Gastrocnemius medialis (tissue), 4 donors: Measurements from ENCODE around the gene SOS2. TPM values are rescaled to one million over a fixed set of nuclear protein-coding genes. Genes with fewer than 3 reads are reported as not detected.

Experiments used
- ATAC-seq, 2 donors: fragments of 150-250 bp; one replicate each; pipeline ENCODE4 v1.9.1; 2016
- DNase-seq, 2 donors: peaks; one replicate each; pipeline ENCODE4 v3.0.0-alpha.2; 2019
- H3K27ac ChIP-seq, 4 donors: fragments of 200-600 bp; sonication (generic); 1 replicate in 1 of 4; 2 replicates in 3 of 4; pipeline ENCODE4 v1.5.1; 2016 to 2018; ENCODE audit warnings: mild to moderate bottlenecking in 2 of 4, moderate library complexity in 1 of 4
- H3K27me3 ChIP-seq, 3 donors: fragments of 200-600 bp; sonication (generic) in 2 of 3; 1 replicate in 1 of 3; 2 replicates in 2 of 3; pipeline versions ENCODE4 v1.5.1 to v1.6.0; 2016 to 2019; ENCODE audit warnings: mild to moderate bottlenecking in 1 of 3, moderate library complexity in 1 of 3
- H3K36me3 ChIP-seq, 2 donors: fragments of 200-600 bp; sonication (generic) in 1 of 2; one replicate each; pipeline ENCODE4 v1.5.1; 2017 to 2018
- H3K4me1 ChIP-seq, 2 donors: fragments of 200-600 bp; sonication (generic) in 1 of 2; one replicate each; pipeline ENCODE4 v1.5.1; 2016 to 2017; ENCODE audit warnings: mild to moderate bottlenecking in 2 of 2
- H3K4me3 ChIP-seq, 4 donors: fragments of 200-600 bp; sonication (generic) in 3 of 4; 1 replicate in 1 of 4; 2 replicates in 3 of 4; pipeline ENCODE4 v1.5.1; 2016 to 2019; ENCODE audit warnings: mild to moderate bottlenecking in 2 of 4
- H3K9me3 ChIP-seq, 3 donors: fragments of 200-600 bp; sonication (generic) in 2 of 3; 1 replicate in 1 of 3; 2 replicates in 2 of 3; pipeline ENCODE4 v1.5.1; 2016 to 2019
- POLR2A ChIP-seq, 2 donors: fragments of 450-650 bp; IDR thresholded peaks; one replicate each; pipeline ENCODE4 v1.6.1; 2017; ENCODE audit warnings: antibody characterized with exemption in 2 of 2, mild to moderate bottlenecking in 2 of 2, moderate library complexity in 2 of 2
- in situ Hi-C, 4 donors: fragments of 200-750 bp; cut with MboI; loops; one replicate each; pipeline versions ENCODE4 v1.15.0 to v1.8.0; 2017; ENCODE audit warnings: low sequenced_read_pairs in 4 of 4
- intact Hi-C: fragments of 100-400 bp; cut with DNase I; formaldehyde crosslinking; loops from one replicate; pipeline ENCODE4 v1.15.1; 2023; ENCODE audit warnings: low total_unique reads
- total RNA-seq, 4 donors: library from RNA; depleted of rRNA; stranded (reverse); fragments of >200 nt; gene quantifications; one replicate each; pipeline versions ENCODE4 v1.1.0 to v1.2.3, GENCODE V29; 2016
- TF ChIP-seq, protein P1 (sequence below), 5 experiments: fragments of 450-650 bp in 3 of 5; fragments of 200-600 bp in 2 of 5; sonication (generic) in 2 of 5; IDR thresholded peaks in 4 of 5; conservative IDR thresholded peaks in 1 of 5; 1 replicate in 4 of 5; 2 replicates in 1 of 5; pipeline ENCODE4 v1.5.1; 2016 to 2019; ENCODE audit warnings: antibody characterized with exemption in 5 of 5, mild to moderate bottlenecking in 3 of 5, moderate library complexity in 3 of 5

SOS2 gene
- total RNA-seq, 4 donors from 2014 or later: 46.5 to 81.2 (median 52.3) TPM

- Histone ChIP-seq H3K36me3 (no peaks in the 10 kb centered on the region), H3K9me3 (no peaks in the 10 kb centered on the region), H3K4me3 (no peak overlapping the region), H3K27me3 (no peaks in the 10 kb centered on the region), H3K4me1 (no peaks in the 10 kb centered on the region), H3K27ac (no peak overlapping the region)
- TF ChIP-seq POLR2A (IDR thresholded peaks at IDR 0.05): no peak
- TF ChIP-seq, protein P1, sequence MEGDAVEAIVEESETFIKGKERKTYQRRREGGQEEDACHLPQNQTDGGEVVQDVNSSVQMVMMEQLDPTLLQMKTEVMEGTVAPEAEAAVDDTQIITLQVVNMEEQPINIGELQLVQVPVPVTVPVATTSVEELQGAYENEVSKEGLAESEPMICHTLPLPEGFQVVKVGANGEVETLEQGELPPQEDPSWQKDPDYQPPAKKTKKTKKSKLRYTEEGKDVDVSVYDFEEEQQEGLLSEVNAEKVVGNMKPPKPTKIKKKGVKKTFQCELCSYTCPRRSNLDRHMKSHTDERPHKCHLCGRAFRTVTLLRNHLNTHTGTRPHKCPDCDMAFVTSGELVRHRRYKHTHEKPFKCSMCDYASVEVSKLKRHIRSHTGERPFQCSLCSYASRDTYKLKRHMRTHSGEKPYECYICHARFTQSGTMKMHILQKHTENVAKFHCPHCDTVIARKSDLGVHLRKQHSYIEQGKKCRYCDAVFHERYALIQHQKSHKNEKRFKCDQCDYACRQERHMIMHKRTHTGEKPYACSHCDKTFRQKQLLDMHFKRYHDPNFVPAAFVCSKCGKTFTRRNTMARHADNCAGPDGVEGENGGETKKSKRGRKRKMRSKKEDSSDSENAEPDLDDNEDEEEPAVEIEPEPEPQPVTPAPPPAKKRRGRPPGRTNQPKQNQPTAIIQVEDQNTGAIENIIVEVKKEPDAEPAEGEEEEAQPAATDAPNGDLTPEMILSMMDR (IDR thresholded peaks at IDR 0.05 in 4 of 5, conservative IDR thresholded peaks at IDR 0.05 in 1 of 5): no peak
- no peak for ATAC-seq
- DNase-seq: no peak
- intact Hi-C loops (no loop called here), in situ Hi-C loops (no loop called here)
Measured at GRCh38 chr14:50086321-50086711, 145.1 kb downstream of the SOS2 start.

DNA sequence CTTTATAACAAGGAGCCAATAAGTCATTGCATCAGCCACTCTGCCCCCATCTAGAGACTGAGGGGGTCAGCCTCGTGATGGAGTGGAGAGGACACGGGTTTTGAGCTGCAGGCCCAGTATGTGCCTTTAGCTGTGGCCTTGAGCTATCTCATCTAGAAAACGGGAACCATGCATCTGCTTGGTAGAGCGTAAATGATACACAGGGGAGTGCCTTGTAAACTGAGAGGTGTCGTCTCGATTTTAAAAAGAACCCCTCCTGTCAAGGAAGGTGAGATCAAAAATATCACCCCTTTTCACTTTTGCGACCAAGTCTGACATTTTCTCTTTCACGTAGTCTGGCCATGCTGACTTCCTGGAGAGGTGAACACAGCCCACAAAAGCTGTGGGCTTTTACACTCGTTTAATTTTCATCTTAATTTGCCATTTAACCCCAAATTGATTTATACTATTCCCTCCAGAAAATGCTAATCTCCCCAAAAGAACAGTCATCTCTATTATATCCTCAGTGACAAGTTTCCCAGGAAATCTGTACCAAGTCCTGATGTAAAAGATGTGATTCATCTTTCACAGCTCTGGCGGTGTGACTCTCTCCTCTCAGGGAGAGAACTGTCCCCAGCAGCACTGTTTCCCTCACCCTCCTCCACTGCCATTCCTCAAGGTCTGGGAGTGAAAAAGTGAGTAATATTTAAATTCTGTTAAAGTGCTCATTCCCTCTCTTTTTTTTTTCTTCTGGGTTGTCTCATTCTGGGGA, 145.6 kb downstream of the SOS2 start:
- H3K9me3 ChIP-seq: no peaks in the 10 kb centered on the region
- H3K27ac ChIP-seq: no peak overlapping the region
- ATAC-seq (no peak), DNase-seq (no peak)
- in situ Hi-C loops: no loop called here
- H3K4me1 ChIP-seq: no peaks in the 10 kb centered on the region
- no peak for TF ChIP-seq POLR2A (IDR thresholded peaks at IDR 0.05)
- H3K4me3 ChIP-seq: no peak overlapping the region
- no peaks in the 10 kb centered on the region for H3K27me3 ChIP-seq
- intact Hi-C loops: no loop called here
- no peaks in the 10 kb centered on the region for H3K36me3 ChIP-seq

- intact Hi-C loops (no loop called here), in situ Hi-C loops (no loop called here)
- Histone ChIP-seq H3K9me3 (no peaks in the 10 kb centered on the region), H3K4me1 (no peaks in the 10 kb centered on the region), H3K27me3 (no peaks in the 10 kb centered on the region), H3K36me3 (no peaks in the 10 kb centered on the region), H3K27ac (no peak overlapping the region), H3K4me3 (no peak overlapping the region)
- no peak for TF ChIP-seq POLR2A (IDR thresholded peaks at IDR 0.05)
- TF ChIP-seq, protein P1 (IDR thresholded peaks at IDR 0.05 in 4 of 5, conservative IDR thresholded peaks at IDR 0.05 in 1 of 5): no peak
- ATAC-seq (no peak), DNase-seq (no peak)
Measured at GRCh38 chr14:50084666-50085065, 146.7 kb downstream of the SOS2 start.

- Histone ChIP-seq H3K27me3 (no peaks in the 10 kb centered on the region), H3K4me3 (no peak overlapping the region), H3K9me3 (no peaks in the 10 kb centered on the region), H3K36me3 (no peaks in the 10 kb centered on the region), H3K27ac (no peak overlapping the region), H3K4me1 (no peaks in the 10 kb centered on the region)
- in situ Hi-C loops (no loop called here), intact Hi-C loops (no loop called here)
- TF ChIP-seq POLR2A (IDR thresholded peaks at IDR 0.05): no peak
- TF ChIP-seq, protein P1 (IDR thresholded peaks at IDR 0.05 in 4 of 5, conservative IDR thresholded peaks at IDR 0.05 in 1 of 5): no peak
- ATAC-seq: no peak
- DNase-seq: no peak
Measured at GRCh38 chr14:50083467-50084337, 147.7 kb downstream of the SOS2 start.

- Histone ChIP-seq H3K36me3 (no peaks in the 10 kb centered on the region), H3K9me3 (no peaks in the 10 kb centered on the region), H3K27ac (no peak overlapping the region), H3K27me3 (no peaks in the 10 kb centered on the region), H3K4me1 (no peaks in the 10 kb centered on the region), H3K4me3 (no peak overlapping the region)
- in situ Hi-C loops: no loop called here
- TF ChIP-seq, protein P1 (IDR thresholded peaks at IDR 0.05 in 4 of 5, conservative IDR thresholded peaks at IDR 0.05 in 1 of 5): no peak
- no peak for TF ChIP-seq POLR2A (IDR thresholded peaks at IDR 0.05)
- no peak for DNase-seq
- intact Hi-C loops: no loop called here
- ATAC-seq: no peak
Measured at GRCh38 chr14:50082784-50083466, 148.5 kb downstream of the SOS2 start.
